PC-9 (cell line): Measurements from ENCODE around the gene PKNOX2. TPM values are rescaled to one million over a fixed set of nuclear protein-coding genes. Genes with fewer than 3 reads are reported as not detected.

Source experiments
- BruUV-seq: library from RNA; stranded (reverse); fragments of 400-500 nt; replicated peaks from 2 replicates; lab custom pipeline; 2021; lab: Mats Ljungman, UMichigan
- CTCF ChIA-PET: fragments of 300-600 bp; sonication (Branson Sonifier 250); formaldehyde crosslinking; loops from one replicate; lab custom pipeline; 2022; ENCODE audit warnings: antibody characterized with exemption; lab: Charles Lee
- POLR2A ChIA-PET: fragments of 300-600 bp; sonication (Branson Sonifier 250); formaldehyde crosslinking; loops from one replicate; lab custom pipeline; 2022; ENCODE audit warnings: antibody characterized with exemption; ENCODE audit not compliant: unreplicated experiment; lab: Charles Lee
- DNase-seq, 2 experiments: peaks; one replicate each; pipeline versions ENCODE4 v3.0.0 to v3.0.0-alpha.2; 2015 to 2022; ENCODE audit warnings: mixed read lengths in 1 of 2
- H2AFZ ChIP-seq: fragments of 200-600 bp; sonication (generic); 2 replicates; pipeline ENCODE4 v1.8.1; 2017; ENCODE audit warnings: antibody characterized with exemption
- H3F3A ChIP-seq: fragments of 200-600 bp; sonication (generic); 2 replicates; pipeline ENCODE4 v1.8.1; 2017; ENCODE audit warnings: antibody characterized with exemption, mild to moderate bottlenecking, low read depth; ENCODE audit not compliant: insufficient read depth
- H3K27ac ChIP-seq: fragments of 200-600 bp; sonication (generic); 2 replicates; pipeline ENCODE4 v1.6.1; 2016; ENCODE audit warnings: mixed run types
- H3K27me3 ChIP-seq: fragments of 200-600 bp; sonication (generic); 2 replicates; pipeline ENCODE4 v1.6.1; 2016; ENCODE audit warnings: low read depth, mixed run types; ENCODE audit not compliant: insufficient read depth
- H3K36me3 ChIP-seq: fragments of 200-600 bp; sonication (generic); 2 replicates; pipeline ENCODE4 v1.6.1; 2016; ENCODE audit warnings: low read depth, mixed run types
- H3K4me1 ChIP-seq: fragments of 200-600 bp; sonication (generic); replicated peaks from 2 replicates; pipeline ENCODE4 v1.6.1; 2016; ENCODE audit warnings: mixed run types; ENCODE audit not compliant: insufficient read depth
- H3K4me2 ChIP-seq: fragments of 200-600 bp; sonication (generic); 2 replicates; pipeline ENCODE4 v1.6.1; 2017; ENCODE audit warnings: mixed run types
- H3K4me3 ChIP-seq: fragments of 200-600 bp; sonication (generic); 2 replicates; pipeline ENCODE4 v1.6.1; 2016; ENCODE audit warnings: mixed run types
- H3K79me2 ChIP-seq: fragments of 200-600 bp; sonication (generic); 2 replicates; pipeline ENCODE4 v1.6.1; 2017; ENCODE audit warnings: low read depth, mixed run types
- H3K9me2 ChIP-seq: fragments of 200-600 bp; sonication (generic); 2 replicates; pipeline ENCODE4 v1.8.1; 2017; ENCODE audit warnings: mild to moderate bottlenecking; ENCODE audit not compliant: insufficient read depth
- H3K9me3 ChIP-seq: fragments of 200-600 bp; sonication (generic); 2 replicates; pipeline ENCODE4 v1.8.1; 2016; ENCODE audit warnings: low read depth; ENCODE audit not compliant: insufficient read depth
- H4K20me1 ChIP-seq: fragments of 200-600 bp; sonication (generic); 2 replicates; pipeline ENCODE4 v1.8.1; 2017; ENCODE audit not compliant: insufficient read depth
- CTCF ChIP-seq: fragments of 200-600 bp; sonication (generic); conservative IDR thresholded peaks from 2 replicates; pipeline ENCODE4 v1.6.1; 2017; ENCODE audit warnings: mixed run types, antibody characterized with exemption, mild to moderate bottlenecking, moderate library complexity
- EZH2 ChIP-seq: fragments of 200-600 bp; sonication (generic); IDR thresholded peaks from 2 replicates; pipeline ENCODE4 v1.8.0; 2017; ENCODE audit warnings: antibody characterized with exemption, low read depth
- intact Hi-C: fragments of 100-400 bp; cut with micrococcal nuclease; formaldehyde crosslinking; loops from one replicate; pipeline ENCODE4 v1.10.0; 2022; ENCODE audit not compliant: unreplicated experiment
- total RNA-seq: library from RNA; stranded (reverse); gene quantifications from 2 replicates; pipeline ENCODE4 v1.2.3, GENCODE V29; 2021

PKNOX2 gene
- total RNA-seq, 1 experiment from 2014 or later = not detected

GRCh38 chr11:125399945-125400344 is 235.4 kb downstream of the PKNOX2 start:
- TF ChIP-seq CTCF = no peak
- no peak for TF ChIP-seq EZH2
- Histone ChIP-seq H4K20me1 (no peaks in the 10 kb centered on the region), H3K4me2 (no peak overlapping the region), H2AFZ (no peak overlapping the region), H3K36me3 (no peaks in the 10 kb centered on the region), H3K27me3 (peaks cover 96% of the 10 kb centered on the region), H3K9me2 (no peaks in the 10 kb centered on the region), H3K27ac (no peak overlapping the region), H3K4me1 (no peaks in the 10 kb centered on the region), H3F3A (no peaks in the 10 kb centered on the region), H3K79me2 (no peaks in the 10 kb centered on the region), H3K4me3 (no peak overlapping the region), H3K9me3 (no peaks in the 10 kb centered on the region)
- ChIA-PET POLR2A (no interaction called here), CTCF (no interaction called here)
- DNase-seq = no peak
- intact Hi-C loops = loop anchor here (10.0 kb wide), 1 partner anchor 565 kb away; no protein-coding TSS in a partner anchor
- no TSS peak for BruUV-seq

GRCh38 chr11:125401235-125401634 is 236.7 kb downstream of the PKNOX2 start:
- H3K27me3 ChIP-seq = peaks cover 93% of the 10 kb centered on the region
- no TSS peak for BruUV-seq
- H3K4me1 ChIP-seq = no peaks in the 10 kb centered on the region
- H4K20me1 ChIP-seq = no peaks in the 10 kb centered on the region
- DNase-seq = no peak
- POLR2A ChIA-PET = no interaction called here
- no peak overlapping the region for H2AFZ ChIP-seq
- H3K36me3 ChIP-seq = no peaks in the 10 kb centered on the region
- H3K9me2 ChIP-seq = no peaks in the 10 kb centered on the region
- no peaks in the 10 kb centered on the region for H3K79me2 ChIP-seq
- no peaks in the 10 kb centered on the region for H3K9me3 ChIP-seq
- H3F3A ChIP-seq = no peaks in the 10 kb centered on the region
- no peak overlapping the region for H3K27ac ChIP-seq
- TF ChIP-seq CTCF (no peak), EZH2 (no peak)
- H3K4me2 ChIP-seq = no peak overlapping the region
- no peak overlapping the region for H3K4me3 ChIP-seq
- intact Hi-C loops = loop anchor here (10.0 kb wide), 1 partner anchor 566 kb away; no protein-coding TSS in a partner anchor
- CTCF ChIA-PET = no interaction called here

- Histone ChIP-seq H3K4me3 (no peak overlapping the region), H3K27ac (no peak overlapping the region), H3K79me2 (no peaks in the 10 kb centered on the region), H4K20me1 (no peaks in the 10 kb centered on the region), H3K27me3 (peaks cover 92% of the 10 kb centered on the region), H3K9me3 (no peaks in the 10 kb centered on the region), H2AFZ (no peak overlapping the region), H3K36me3 (no peaks in the 10 kb centered on the region), H3K4me2 (no peak overlapping the region), H3F3A (no peaks in the 10 kb centered on the region), H3K4me1 (no peaks in the 10 kb centered on the region), H3K9me2 (no peaks in the 10 kb centered on the region)
- no TSS peak for BruUV-seq
- POLR2A ChIA-PET = no interaction called here
- DNase-seq = no peak
- CTCF ChIA-PET = no interaction called here
- intact Hi-C loops = loop anchor here (10.0 kb wide), 1 partner anchor 567 kb away; no protein-coding TSS in a partner anchor
- no peak for TF ChIP-seq CTCF
- TF ChIP-seq EZH2 = no peak
Observed at GRCh38 chr11:125401746-125402145, 237.2 kb downstream of the PKNOX2 start.
